Stimulated activated effector memory CD8-positive, alpha-beta T cell treated with anti-CD3 and anti-CD28 coated beads, Interleukin-12 subunit alpha, Interleukin-12 subunit beta, amount 100 ng/mL, for 72 hours (primary cell): ENCODE measurements around the gene CCDC124.

Experiments
- ATAC-seq: fragments of 150-1000 bp; cut with Tn5 transposase; 2 replicates; pipeline ENCODE4 v1.10.0; 2021
- DNase-seq, 2 donors: peaks; one replicate each; pipeline ENCODE4 v3.0.0; 2021 to 2022; ENCODE audit warnings: low spot score in 2 of 2
- H3K27ac Mint-ChIP-seq: one replicate; pipeline ENCODE4 v1.8.0; 2022; ENCODE audit warnings: mild to moderate bottlenecking, mixed read lengths
- H3K36me3 Mint-ChIP-seq: one replicate; pipeline ENCODE4 v1.8.0; 2022; ENCODE audit warnings: mild to moderate bottlenecking, mixed read lengths
- H3K4me1 Mint-ChIP-seq: one replicate; pipeline ENCODE4 v1.8.0; 2022; ENCODE audit warnings: mixed read lengths
- H3K4me3 Mint-ChIP-seq: one replicate; pipeline ENCODE4 v1.8.0; 2022; ENCODE audit warnings: mild to moderate bottlenecking, mixed read lengths
- H3K9me3 Mint-ChIP-seq: one replicate; pipeline ENCODE4 v1.8.0; 2022; ENCODE audit warnings: mixed read lengths

CCDC124 gene

GRCh38 chr19:17957885-17958284 lies 25.1 kb downstream of the CCDC124 start:
- ATAC-seq (no peak), DNase-seq (no peak)
- no peaks in the 10 kb centered on the region for H3K4me1 Mint-ChIP-seq
- H3K27ac Mint-ChIP-seq = no peak overlapping the region
- no peak overlapping the region for H3K4me3 Mint-ChIP-seq
- no peaks in the 10 kb centered on the region for H3K36me3 Mint-ChIP-seq
- H3K9me3 Mint-ChIP-seq = no peaks in the 10 kb centered on the region

GRCh38 chr19:17963936-17964691 lies 31.3 kb downstream of the CCDC124 start:
- ATAC-seq (no peak), DNase-seq (no peak)
- Mint-ChIP-seq H3K4me1 (peaks cover 15% of the 10 kb centered on the region), H3K27ac (no peak overlapping the region), H3K36me3 (no peaks in the 10 kb centered on the region), H3K4me3 (no peak overlapping the region), H3K9me3 (no peaks in the 10 kb centered on the region)

DNA sequence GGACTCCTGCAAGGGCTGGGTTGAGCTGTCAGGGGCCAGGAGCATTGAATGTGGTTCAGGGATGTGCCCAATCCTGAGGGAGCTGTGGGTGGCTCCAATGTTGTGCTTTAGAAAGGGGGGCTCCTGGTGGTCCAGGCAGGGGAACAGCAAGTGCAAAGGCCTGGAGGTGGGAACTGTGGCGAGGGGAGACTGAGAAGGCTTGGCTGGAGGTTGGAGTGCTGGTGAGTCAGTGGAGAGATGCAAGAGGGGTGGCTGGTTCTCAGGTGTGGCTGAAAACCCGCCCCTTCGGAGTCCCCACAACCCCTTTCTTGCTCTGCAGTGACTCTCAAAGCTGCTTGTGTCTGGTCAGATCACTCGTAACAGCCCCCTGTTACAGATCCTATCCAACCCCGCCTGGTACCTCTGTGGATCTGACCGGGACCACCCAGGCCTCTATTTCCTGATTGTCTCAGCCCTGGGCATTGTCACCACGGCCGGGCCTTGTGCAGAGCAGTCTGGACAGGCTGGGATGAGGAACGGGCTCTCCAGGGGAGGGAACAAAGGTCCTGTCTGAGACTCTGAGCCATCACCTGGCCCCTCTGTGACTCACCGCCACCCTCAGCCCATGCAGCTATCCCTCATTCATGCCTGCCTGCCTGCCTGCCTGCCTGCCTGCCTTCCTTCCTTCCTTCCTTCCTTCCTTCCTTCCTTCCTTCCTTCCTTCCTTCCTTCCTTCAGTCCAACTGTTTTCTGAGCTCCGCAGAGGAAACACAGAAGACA lies 32.7 kb downstream of the CCDC124 start:
- Mint-ChIP-seq H3K27ac (no peak overlapping the region), H3K4me3 (no peak overlapping the region), H3K36me3 (no peaks in the 10 kb centered on the region), H3K4me1 (peaks cover 15% of the 10 kb centered on the region), H3K9me3 (no peaks in the 10 kb centered on the region)
- DNase-seq (no peak), ATAC-seq (no peak)

GRCh38 chr19:17966129-17966483 lies 33.3 kb downstream of the CCDC124 start:
- H3K4me3 Mint-ChIP-seq = peak overlapping the region; percentile 44
- no peaks in the 10 kb centered on the region for H3K9me3 Mint-ChIP-seq
- no peak for ATAC-seq
- H3K36me3 Mint-ChIP-seq = no peaks in the 10 kb centered on the region
- no peak overlapping the region for H3K27ac Mint-ChIP-seq
- peaks cover 15% of the 10 kb centered on the region for H3K4me1 Mint-ChIP-seq
- no peak for DNase-seq

- Mint-ChIP-seq H3K36me3 (no peaks in the 10 kb centered on the region), H3K4me1 (peaks cover 15% of the 10 kb centered on the region), H3K4me3 (peak within 1 kb of the TSS; percentile 44), H3K27ac (no peak within 1 kb of the TSS), H3K9me3 (no peaks in the 10 kb centered on the region)
- ATAC-seq (no peak), DNase-seq (no peak)
Measured at GRCh38 chr19:17966550-17967256, 33.9 kb downstream of the CCDC124 start, which contains the start of gene KCNN1. Gene KCNN1, plus strand, starts transcription at chr19:17967107. Its CDS starts 6,782 bp downstream, at chr19:17973889.

- Mint-ChIP-seq H3K27ac (no peak overlapping the region), H3K4me3 (peak overlapping the region; percentile 26), H3K36me3 (no peaks in the 10 kb centered on the region), H3K9me3 (no peaks in the 10 kb centered on the region), H3K4me1 (peaks cover 15% of the 10 kb centered on the region)
- ATAC-seq (no peak), DNase-seq (no peak)
Measured at GRCh38 chr19:17967257-17968051, 34.6 kb downstream of the CCDC124 start.

- DNase-seq (no peak), ATAC-seq (no peak)
- H3K9me3 Mint-ChIP-seq = no peaks in the 10 kb centered on the region
- H3K4me3 Mint-ChIP-seq = no peak overlapping the region
- H3K36me3 Mint-ChIP-seq = peaks cover 4% of the 10 kb centered on the region
- no peak overlapping the region for H3K27ac Mint-ChIP-seq
- peaks cover 15% of the 10 kb centered on the region for H3K4me1 Mint-ChIP-seq
Measured at GRCh38 chr19:17968362-17968761, 35.5 kb downstream of the CCDC124 start.

GRCh38 chr19:17969096-17969792 lies 36.4 kb downstream of the CCDC124 start:
- DNase-seq (no peak), ATAC-seq (no peak)
- Mint-ChIP-seq H3K4me1 (peaks cover 15% of the 10 kb centered on the region), H3K4me3 (no peak overlapping the region), H3K27ac (no peak overlapping the region), H3K9me3 (no peaks in the 10 kb centered on the region), H3K36me3 (peaks cover 4% of the 10 kb centered on the region)

GRCh38 chr19:17972230-17972629 lies 39.4 kb downstream of the CCDC124 start:
- ATAC-seq = no peak
- no peak overlapping the region for H3K27ac Mint-ChIP-seq
- no peaks in the 10 kb centered on the region for H3K9me3 Mint-ChIP-seq
- no peak for DNase-seq
- no peak overlapping the region for H3K4me3 Mint-ChIP-seq
- H3K36me3 Mint-ChIP-seq = peaks cover 4% of the 10 kb centered on the region
- no peaks in the 10 kb centered on the region for H3K4me1 Mint-ChIP-seq

DNA sequence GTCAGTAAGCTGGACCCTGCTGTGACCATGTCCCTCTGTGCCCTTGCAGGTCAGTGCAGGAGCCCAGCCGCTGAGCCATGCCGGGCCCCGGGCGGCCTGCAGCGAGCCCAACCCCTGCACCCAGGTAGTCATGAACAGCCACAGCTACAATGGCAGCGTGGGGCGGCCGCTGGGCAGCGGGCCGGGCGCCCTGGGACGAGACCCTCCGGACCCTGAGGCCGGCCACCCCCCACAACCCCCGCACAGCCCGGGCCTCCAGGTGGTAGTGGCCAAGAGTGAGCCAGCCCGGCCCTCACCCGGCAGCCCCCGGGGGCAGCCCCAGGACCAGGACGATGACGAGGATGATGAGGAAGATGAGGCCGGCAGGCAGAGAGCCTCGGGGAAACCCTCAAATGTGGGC lies 40.9 kb downstream of the CCDC124 start:
- H3K9me3 Mint-ChIP-seq = no peaks in the 10 kb centered on the region
- H3K27ac Mint-ChIP-seq = no peak overlapping the region
- ATAC-seq (no peak), DNase-seq (no peak)
- no peaks in the 10 kb centered on the region for H3K4me1 Mint-ChIP-seq
- peaks cover 4% of the 10 kb centered on the region for H3K36me3 Mint-ChIP-seq
- H3K4me3 Mint-ChIP-seq = no peak overlapping the region

DNA sequence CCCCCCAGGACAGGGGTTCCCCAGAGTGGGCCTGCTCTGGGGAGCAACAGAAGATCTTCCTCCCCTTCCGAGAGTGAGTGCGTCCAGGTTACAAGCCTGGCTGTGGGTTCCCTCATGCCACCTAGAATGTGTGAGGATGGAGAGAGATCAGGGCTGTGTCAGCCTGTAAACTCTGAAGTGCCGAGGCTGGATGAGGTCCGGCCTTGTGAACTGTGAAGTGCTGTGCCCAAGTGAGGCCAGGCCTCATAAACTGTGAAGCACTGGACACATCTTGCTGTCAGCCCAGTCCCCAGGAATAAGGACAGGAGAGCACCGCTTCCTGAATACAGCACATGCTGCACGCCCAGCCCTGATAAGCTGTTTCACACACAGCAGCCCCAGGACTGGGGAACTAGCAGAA lies 41.7 kb downstream of the CCDC124 start:
- no peak overlapping the region for H3K27ac Mint-ChIP-seq
- peaks cover 4% of the 10 kb centered on the region for H3K36me3 Mint-ChIP-seq
- H3K4me1 Mint-ChIP-seq = no peaks in the 10 kb centered on the region
- ATAC-seq = peak; percentile 22
- H3K4me3 Mint-ChIP-seq = no peak overlapping the region
- DNase-seq = no peak
- no peaks in the 10 kb centered on the region for H3K9me3 Mint-ChIP-seq

- no peaks in the 10 kb centered on the region for H3K9me3 Mint-ChIP-seq
- no peaks in the 10 kb centered on the region for H3K4me1 Mint-ChIP-seq
- H3K36me3 Mint-ChIP-seq = peaks cover 4% of the 10 kb centered on the region
- no peak overlapping the region for H3K27ac Mint-ChIP-seq
- H3K4me3 Mint-ChIP-seq = no peak overlapping the region
- ATAC-seq = no peak
- DNase-seq = no peak
Measured at GRCh38 chr19:17975032-17975431, 42.2 kb downstream of the CCDC124 start.

- no peak overlapping the region for H3K27ac Mint-ChIP-seq
- ATAC-seq (no peak), DNase-seq (no peak)
- no peaks in the 10 kb centered on the region for H3K9me3 Mint-ChIP-seq
- H3K4me3 Mint-ChIP-seq = no peak overlapping the region
- peaks cover 4% of the 10 kb centered on the region for H3K36me3 Mint-ChIP-seq
- no peaks in the 10 kb centered on the region for H3K4me1 Mint-ChIP-seq
Measured at GRCh38 chr19:17977021-17977420, 44.2 kb downstream of the CCDC124 start.

- no peak for ATAC-seq
- Mint-ChIP-seq H3K4me1 (no peaks in the 10 kb centered on the region), H3K36me3 (peaks cover 4% of the 10 kb centered on the region), H3K9me3 (no peaks in the 10 kb centered on the region), H3K4me3 (no peak overlapping the region), H3K27ac (no peak overlapping the region)
- no peak for DNase-seq
Measured at GRCh38 chr19:17977488-17977887, 44.7 kb downstream of the CCDC124 start.
